ENCODE measurements around the gene PSG1. TPM values are rescaled to one million over a fixed set of nuclear protein-coding genes. Genes with fewer than 3 reads are reported as not detected.
"Not testable (repeated sequence)": the region's sequence is repeated elsewhere in the genome, so short reads cannot be mapped to it uniquely, and the experiment has no call there.

PSG1 gene
- total and polyA plus RNA-seq, 2 of the 13 experiments (the other 11 are each of a cell fraction or from before 2014, with no cell fraction given) = not detected

DNA sequence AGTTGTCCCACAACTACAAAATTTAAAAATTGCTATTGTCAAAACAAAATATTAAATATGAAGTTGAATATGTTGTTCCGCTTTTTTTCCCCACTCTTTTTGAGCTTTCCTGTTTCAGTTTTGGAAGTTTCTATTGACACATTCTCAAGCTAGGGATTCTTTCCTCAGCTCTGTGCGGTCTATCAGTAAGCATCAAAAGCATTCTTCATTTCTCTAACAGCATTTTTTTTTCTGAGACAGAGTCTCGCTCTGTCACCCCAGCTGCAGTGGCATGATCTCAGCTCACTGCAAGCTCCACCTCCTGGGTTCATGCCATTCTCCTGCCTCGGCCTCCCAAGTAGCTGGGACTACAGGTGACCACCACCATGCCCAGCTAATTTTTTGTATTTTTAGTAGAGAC lies 33.4 kb upstream of the PSG1 start:
- POLR2A ChIA-PET; ATAC-seq; BruUV-seq (replicated peaks); H3K27me3 ChIP-seq (ENCODE audit: control insufficient read depth in 1 of 2, insufficient read depth in 2 of 2, low read length in 2 of 2); H3K79me2 ChIP-seq (ENCODE audit: insufficient read depth, low read length); H3K4me3 ChIP-seq (replicated peaks in 1 of 3; ENCODE audit: insufficient read depth in 1 of 3, low read depth in 2 of 3, low read length in 3 of 3); in situ Hi-C loops (cut with HindIII; ENCODE audit: extremely low pct_ligation_motif_present, low pct_unique_long_range_greater_than_20kb); H3K27ac ChIP-seq (ENCODE audit: extremely low read length, insufficient read depth, low read length); FAIRE-seq; H3K4me2 ChIP-seq (ENCODE audit: low read depth, low read length); DNase-seq (ENCODE audit: low spot score); H3K4me1 ChIP-seq (ENCODE audit: insufficient read depth, low read length); CTCF ChIA-PET (ENCODE audit: low intra/inter-chr PET ratio, low total read pairs); H3K9me3 ChIP-seq (ENCODE audit: low read length); H4K20me1 ChIP-seq (ENCODE audit: insufficient read depth, low read length); H3K9ac ChIP-seq (ENCODE audit: insufficient read depth, low read depth, low read length); intact Hi-C loops (cut with micrococcal nuclease; ENCODE audit: unreplicated experiment); H3K36me3 ChIP-seq (replicated peaks in 1 of 2; ENCODE audit: control insufficient read depth in 1 of 2, insufficient read depth in 2 of 2, low read length in 2 of 2); H2AFZ ChIP-seq (ENCODE audit: low read length): not testable (repeated sequence)
- WGBS (ENCODE audit: low lambda C conversion rate) = 25% methylated on average over 4 of the region's 4 CpGs

DNA sequence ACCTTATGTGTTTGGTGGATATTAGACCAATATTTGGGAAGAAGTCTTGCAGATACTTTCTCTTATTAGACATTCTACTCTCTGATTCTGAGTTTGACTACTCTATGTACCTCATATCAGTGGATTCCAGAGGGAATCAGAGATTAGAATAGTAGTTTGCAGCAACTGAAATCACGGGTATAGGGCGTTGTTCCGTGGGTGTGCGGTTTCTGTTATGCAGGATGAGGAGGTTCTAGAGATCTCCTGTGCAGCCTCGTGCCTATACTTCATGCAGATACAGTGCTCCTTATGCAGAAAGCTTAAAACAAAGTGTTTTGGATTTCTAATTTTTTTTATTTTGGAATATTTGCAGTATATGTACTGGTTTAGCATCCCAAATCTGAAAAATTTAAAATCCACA lies 32.2 kb upstream of the PSG1 start:
- H3K4me2 ChIP-seq (ENCODE audit: low read depth, low read length); H4K20me1 ChIP-seq (ENCODE audit: insufficient read depth, low read length); H3K9ac ChIP-seq (ENCODE audit: insufficient read depth, low read depth, low read length); POLR2A ChIA-PET; H3K9me3 ChIP-seq (ENCODE audit: low read length); CTCF ChIA-PET (ENCODE audit: low intra/inter-chr PET ratio, low total read pairs); H3K4me1 ChIP-seq (ENCODE audit: insufficient read depth, low read length); DNase-seq (ENCODE audit: low spot score); H3K27ac ChIP-seq (ENCODE audit: extremely low read length, insufficient read depth, low read length); H3K4me3 ChIP-seq (replicated peaks in 1 of 3; ENCODE audit: insufficient read depth in 1 of 3, low read depth in 2 of 3, low read length in 3 of 3); H3K79me2 ChIP-seq (ENCODE audit: insufficient read depth, low read length); H3K27me3 ChIP-seq (ENCODE audit: control insufficient read depth in 1 of 2, insufficient read depth in 2 of 2, low read length in 2 of 2); FAIRE-seq; H2AFZ ChIP-seq (ENCODE audit: low read length); ATAC-seq; H3K36me3 ChIP-seq (replicated peaks in 1 of 2; ENCODE audit: control insufficient read depth in 1 of 2, insufficient read depth in 2 of 2, low read length in 2 of 2); in situ Hi-C loops (cut with HindIII; ENCODE audit: extremely low pct_ligation_motif_present, low pct_unique_long_range_greater_than_20kb); intact Hi-C loops (cut with micrococcal nuclease; ENCODE audit: unreplicated experiment); BruUV-seq (replicated peaks): not testable (repeated sequence)
- 25% methylated on average over 5 of the region's 5 CpGs for WGBS (ENCODE audit: low lambda C conversion rate)

DNA sequence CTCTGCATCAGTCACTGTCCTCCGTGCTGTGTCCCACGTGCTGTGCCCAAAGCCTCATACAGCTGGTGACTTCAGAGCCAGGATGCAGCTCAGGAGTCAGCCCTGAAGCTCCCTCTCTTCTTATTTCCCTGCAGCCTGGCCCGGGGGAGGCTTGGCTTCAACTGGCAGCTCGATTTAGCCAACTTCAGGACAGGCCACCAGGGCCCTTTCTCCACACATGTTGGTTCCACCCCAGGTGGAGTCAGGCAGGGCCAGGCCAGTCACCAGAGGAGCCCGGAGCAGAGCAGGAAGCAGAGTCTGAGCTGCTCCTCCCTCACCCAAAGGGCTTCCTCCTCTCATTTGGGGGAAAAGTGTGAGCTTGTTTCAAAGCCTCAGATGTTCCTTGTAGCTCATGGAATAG lies 26.6 kb upstream of the PSG1 start:
- BruUV-seq (replicated peaks); H3K27ac ChIP-seq (ENCODE audit: extremely low read length, insufficient read depth, low read length); H3K9me3 ChIP-seq (ENCODE audit: low read length); H3K79me2 ChIP-seq (ENCODE audit: insufficient read depth, low read length); intact Hi-C loops (cut with micrococcal nuclease; ENCODE audit: unreplicated experiment); H3K9ac ChIP-seq (ENCODE audit: insufficient read depth, low read depth, low read length); H3K27me3 ChIP-seq (ENCODE audit: control insufficient read depth in 1 of 2, insufficient read depth in 2 of 2, low read length in 2 of 2); H3K4me2 ChIP-seq (ENCODE audit: low read depth, low read length); in situ Hi-C loops (cut with HindIII; ENCODE audit: extremely low pct_ligation_motif_present, low pct_unique_long_range_greater_than_20kb); H3K36me3 ChIP-seq (replicated peaks in 1 of 2; ENCODE audit: control insufficient read depth in 1 of 2, insufficient read depth in 2 of 2, low read length in 2 of 2); DNase-seq (ENCODE audit: low spot score); FAIRE-seq; H3K4me1 ChIP-seq (ENCODE audit: insufficient read depth, low read length); H4K20me1 ChIP-seq (ENCODE audit: insufficient read depth, low read length); POLR2A ChIA-PET; H2AFZ ChIP-seq (ENCODE audit: low read length); CTCF ChIA-PET (ENCODE audit: low intra/inter-chr PET ratio, low total read pairs); H3K4me3 ChIP-seq (replicated peaks in 1 of 3; ENCODE audit: insufficient read depth in 1 of 3, low read depth in 2 of 3, low read length in 3 of 3); ATAC-seq: not testable (repeated sequence)
- WGBS (ENCODE audit: low lambda C conversion rate) = 0% methylated on average over 4 of the region's 5 CpGs

DNA sequence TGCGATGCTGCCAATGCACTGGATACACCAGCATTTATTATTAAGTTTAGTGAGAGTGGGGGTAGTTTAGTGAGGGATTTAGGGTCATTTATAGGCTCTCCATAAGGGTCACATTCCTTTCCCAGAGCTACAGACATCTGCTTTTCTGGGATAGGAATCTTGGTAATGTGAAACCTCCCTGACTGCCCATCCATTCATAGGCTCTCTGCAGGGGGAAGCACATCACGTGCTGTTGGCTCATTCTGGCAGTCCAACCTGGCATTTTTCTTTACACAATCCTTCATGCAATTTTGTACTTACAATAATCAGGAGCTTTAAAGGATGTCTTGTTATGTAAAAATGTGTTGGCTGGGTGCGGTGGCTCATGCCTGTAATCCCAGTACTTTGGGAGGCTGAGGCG lies 21.0 kb upstream of the PSG1 start:
- in situ Hi-C loops (cut with HindIII; ENCODE audit: extremely low pct_ligation_motif_present, low pct_unique_long_range_greater_than_20kb); H3K27ac ChIP-seq (ENCODE audit: extremely low read length, insufficient read depth, low read length); CTCF ChIA-PET (ENCODE audit: low intra/inter-chr PET ratio, low total read pairs): not testable (repeated sequence)

More for the DNA sequence above, 21.0 kb upstream of the PSG1 start:
- FAIRE-seq; H3K4me2 ChIP-seq (ENCODE audit: low read depth, low read length); H3K4me3 ChIP-seq (replicated peaks in 1 of 3; ENCODE audit: insufficient read depth in 1 of 3, low read depth in 2 of 3, low read length in 3 of 3); DNase-seq (ENCODE audit: low spot score); H4K20me1 ChIP-seq (ENCODE audit: insufficient read depth, low read length); H2AFZ ChIP-seq (ENCODE audit: low read length); H3K4me1 ChIP-seq (ENCODE audit: insufficient read depth, low read length); H3K9ac ChIP-seq (ENCODE audit: insufficient read depth, low read depth, low read length); H3K79me2 ChIP-seq (ENCODE audit: insufficient read depth, low read length); POLR2A ChIA-PET; ATAC-seq; intact Hi-C loops (cut with micrococcal nuclease; ENCODE audit: unreplicated experiment); BruUV-seq (replicated peaks); H3K27me3 ChIP-seq (ENCODE audit: control insufficient read depth in 1 of 2, insufficient read depth in 2 of 2, low read length in 2 of 2); H3K36me3 ChIP-seq (replicated peaks in 1 of 2; ENCODE audit: control insufficient read depth in 1 of 2, insufficient read depth in 2 of 2, low read length in 2 of 2); H3K9me3 ChIP-seq (ENCODE audit: low read length): not testable (repeated sequence)
- WGBS (ENCODE audit: low lambda C conversion rate) = 37% methylated on average over 4 of the region's 4 CpGs
